GM23338 (cell line): ENCODE measurements around the gene SH3BP4. TPM values are rescaled to one million over a fixed set of nuclear protein-coding genes. Genes with fewer than 3 reads are reported as not detected.

ENCODE experiments used
- ATAC-seq: fragments of 200-7000 bp; cut with Tn5 transposase; 3 replicates; pipeline ENCODE4 v1.9.1; 2020
- DNase-seq: peaks from one replicate; pipeline ENCODE4 v3.0.0-alpha.2; 2015; ENCODE audit warnings: low spot score
- H2AFZ ChIP-seq: fragments of 200-600 bp; sonication (generic); 2 replicates; pipeline ENCODE4 v1.8.0; 2016; ENCODE audit warnings: antibody characterized with exemption, mild to moderate bottlenecking, moderate library complexity
- H3F3A ChIP-seq: fragments of 200-600 bp; sonication (generic); replicated peaks from 2 replicates; pipeline ENCODE4 v1.8.0; 2017; ENCODE audit warnings: antibody characterized with exemption, mixed run types, low read depth
- H3K27ac ChIP-seq: fragments of 200-600 bp; sonication (generic); 2 replicates; pipeline ENCODE4 v1.6.1; 2016; ENCODE audit warnings: low read depth
- H3K27me3 ChIP-seq: fragments of 200-600 bp; sonication (generic); 2 replicates; pipeline ENCODE4 v1.8.0; 2016; ENCODE audit warnings: mild to moderate bottlenecking, mixed run types, moderate library complexity; ENCODE audit not compliant: insufficient read depth
- H3K36me3 ChIP-seq: fragments of 200-600 bp; sonication (generic); 2 replicates; pipeline ENCODE4 v1.8.0; 2016; ENCODE audit warnings: mild to moderate bottlenecking; ENCODE audit not compliant: insufficient read depth
- H3K4me1 ChIP-seq: fragments of 200-600 bp; sonication (generic); 2 replicates; pipeline ENCODE4 v1.8.0; 2016; ENCODE audit warnings: mild to moderate bottlenecking, moderate library complexity; ENCODE audit not compliant: insufficient read depth
- H3K4me2 ChIP-seq: fragments of 200-600 bp; sonication (generic); 2 replicates; pipeline ENCODE4 v1.7.1; 2017; ENCODE audit warnings: mixed run types
- H3K4me3 ChIP-seq: fragments of 200-600 bp; sonication (generic); 2 replicates; pipeline ENCODE4 v1.6.1; 2016; ENCODE audit warnings: mixed run types
- H3K79me2 ChIP-seq: fragments of 200-600 bp; sonication (generic); replicated peaks from 2 replicates; pipeline ENCODE4 v1.8.0; 2017; ENCODE audit warnings: mild to moderate bottlenecking; ENCODE audit not compliant: insufficient read depth
- H3K9me2 ChIP-seq: fragments of 200-600 bp; sonication (generic); 2 replicates; pipeline ENCODE4 v1.8.0; 2017; ENCODE audit not compliant: insufficient read depth
- H4K20me1 ChIP-seq: fragments of 200-600 bp; sonication (generic); replicated peaks from 2 replicates; pipeline ENCODE4 v1.8.0; 2017; ENCODE audit warnings: mild to moderate bottlenecking; ENCODE audit not compliant: insufficient read depth
- H3K27ac Mint-ChIP-seq: 2 replicates; pipeline ENCODE4 v1.8.0; 2020; ENCODE audit warnings: inconsistent platforms, mild to moderate bottlenecking, moderate library complexity, mixed read lengths
- H3K27me3 Mint-ChIP-seq: 3 replicates; pipeline ENCODE4 v1.8.0; 2022; ENCODE audit warnings: low read depth, mild to moderate bottlenecking, moderate library complexity, mixed read lengths, inconsistent platforms; ENCODE audit not compliant: insufficient read depth, poor library complexity
- H3K36me3 Mint-ChIP-seq: 3 replicates; pipeline ENCODE4 v1.8.0; 2021; ENCODE audit warnings: low read depth, mild to moderate bottlenecking, inconsistent platforms, moderate library complexity, mixed read lengths
- H3K4me1 Mint-ChIP-seq: 3 replicates; pipeline ENCODE4 v1.8.0; 2020; ENCODE audit warnings: mild to moderate bottlenecking, inconsistent platforms, mixed read lengths
- H3K4me3 Mint-ChIP-seq: 3 replicates; pipeline ENCODE4 v1.8.0; 2021; ENCODE audit warnings: moderate library complexity, mild to moderate bottlenecking, inconsistent platforms, mixed read lengths
- H3K9me3 Mint-ChIP-seq: 3 replicates; pipeline ENCODE4 v1.8.0; 2020; ENCODE audit warnings: moderate library complexity, mild to moderate bottlenecking, inconsistent platforms, mixed read lengths
- CREB1 ChIP-seq: fragments of 250-450 bp; sonication (Bioruptor Pico); IDR thresholded peaks from 2 replicates; pipeline ENCODE4 v1.5.0; 2020; ENCODE audit warnings: low read depth, mild to moderate bottlenecking, moderate library complexity
- CTCF ChIP-seq, 2 experiments: fragments of 200-600 bp in 1 of 2; sonication (generic) in 1 of 2; conservative IDR thresholded peaks; 2 replicates each; pipeline versions ENCODE4 v1.5.1 to v1.6.1; 2016 to 2017; ENCODE audit warnings: antibody characterized with exemption in 2 of 2, low read depth in 2 of 2, mild to moderate bottlenecking in 2 of 2, moderate library complexity in 1 of 2
- ETS1 ChIP-seq: IDR thresholded peaks from 2 replicates; pipeline ENCODE4 v1.6.1; 2016; ENCODE audit warnings: antibody characterized with exemption
- EZH2 ChIP-seq: fragments of 200-600 bp; sonication (generic); IDR thresholded peaks from one replicate; pipeline ENCODE4 v1.8.0; 2017; ENCODE audit warnings: antibody characterized with exemption, mild to moderate bottlenecking, low read depth; ENCODE audit not compliant: unreplicated experiment
- EZH2phosphoT487 ChIP-seq: fragments of 200-600 bp; sonication (generic); IDR thresholded peaks from one replicate; pipeline ENCODE4 v1.8.1; 2018; ENCODE audit warnings: antibody characterized with exemption; ENCODE audit not compliant: unreplicated experiment
- NANOG ChIP-seq: IDR thresholded peaks from 2 replicates; pipeline ENCODE4 v1.6.1; 2016; ENCODE audit warnings: antibody characterized with exemption, borderline replicate concordance
- POLR2AphosphoS5 ChIP-seq: IDR thresholded peaks from 2 replicates; pipeline ENCODE4 v1.6.1; 2016; ENCODE audit warnings: antibody characterized with exemption, low read depth
- STAT1 ChIP-seq: IDR thresholded peaks from one replicate; pipeline ENCODE4 v1.6.1; 2016; ENCODE audit warnings: antibody characterized with exemption; ENCODE audit not compliant: unreplicated experiment
- ZNF331 ChIP-seq: fragments of 250-450 bp; sonication (Bioruptor Pico); IDR thresholded peaks from 2 replicates; pipeline ENCODE4 v1.5.0; 2020; ENCODE audit warnings: low read depth, mild to moderate bottlenecking, moderate library complexity
- ZNF462 ChIP-seq: fragments of 250-450 bp; sonication (Bioruptor Pico); IDR thresholded peaks from 2 replicates; pipeline ENCODE4 v1.5.0; 2020; ENCODE audit warnings: mild to moderate bottlenecking, moderate library complexity
- polyA plus RNA-seq: library from polyadenylated mRNA; unstranded; fragments of >200 nt; fragmentation: Nextera tagmentation; extraction: Ambion mirVana; gene quantifications from 2 replicates; pipeline ENCODE4 v1.2.1, GENCODE V29; 2016
- total RNA-seq: library from RNA; depleted of rRNA; stranded (reverse); fragments of >200 nt; shearing (Covaris generic); gene quantifications from 2 replicates; pipeline ENCODE4 v1.2.3, GENCODE V29; 2014
- TF ChIP-seq, protein P1 (sequence below): IDR thresholded peaks from one replicate; pipeline ENCODE4 v1.6.1; 2018; ENCODE audit warnings: antibody characterized with exemption; ENCODE audit not compliant: unreplicated experiment

SH3BP4 gene
- total and polyA plus RNA-seq, 2 experiments from 2014 or later = 15.6 to 50.9 TPM

GRCh38 chr2:235059161-235059560, 107.3 kb downstream of the SH3BP4 start (continued):
- TF ChIP-seq ZNF462 (CRISPR knock-in tag) (no peak), STAT1 (no peak), POLR2AphosphoS5 (no peak)
- TF ChIP-seq, protein P1, sequence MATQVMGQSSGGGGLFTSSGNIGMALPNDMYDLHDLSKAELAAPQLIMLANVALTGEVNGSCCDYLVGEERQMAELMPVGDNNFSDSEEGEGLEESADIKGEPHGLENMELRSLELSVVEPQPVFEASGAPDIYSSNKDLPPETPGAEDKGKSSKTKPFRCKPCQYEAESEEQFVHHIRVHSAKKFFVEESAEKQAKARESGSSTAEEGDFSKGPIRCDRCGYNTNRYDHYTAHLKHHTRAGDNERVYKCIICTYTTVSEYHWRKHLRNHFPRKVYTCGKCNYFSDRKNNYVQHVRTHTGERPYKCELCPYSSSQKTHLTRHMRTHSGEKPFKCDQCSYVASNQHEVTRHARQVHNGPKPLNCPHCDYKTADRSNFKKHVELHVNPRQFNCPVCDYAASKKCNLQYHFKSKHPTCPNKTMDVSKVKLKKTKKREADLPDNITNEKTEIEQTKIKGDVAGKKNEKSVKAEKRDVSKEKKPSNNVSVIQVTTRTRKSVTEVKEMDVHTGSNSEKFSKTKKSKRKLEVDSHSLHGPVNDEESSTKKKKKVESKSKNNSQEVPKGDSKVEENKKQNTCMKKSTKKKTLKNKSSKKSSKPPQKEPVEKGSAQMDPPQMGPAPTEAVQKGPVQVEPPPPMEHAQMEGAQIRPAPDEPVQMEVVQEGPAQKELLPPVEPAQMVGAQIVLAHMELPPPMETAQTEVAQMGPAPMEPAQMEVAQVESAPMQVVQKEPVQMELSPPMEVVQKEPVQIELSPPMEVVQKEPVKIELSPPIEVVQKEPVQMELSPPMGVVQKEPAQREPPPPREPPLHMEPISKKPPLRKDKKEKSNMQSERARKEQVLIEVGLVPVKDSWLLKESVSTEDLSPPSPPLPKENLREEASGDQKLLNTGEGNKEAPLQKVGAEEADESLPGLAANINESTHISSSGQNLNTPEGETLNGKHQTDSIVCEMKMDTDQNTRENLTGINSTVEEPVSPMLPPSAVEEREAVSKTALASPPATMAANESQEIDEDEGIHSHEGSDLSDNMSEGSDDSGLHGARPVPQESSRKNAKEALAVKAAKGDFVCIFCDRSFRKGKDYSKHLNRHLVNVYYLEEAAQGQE = no peak

DNA sequence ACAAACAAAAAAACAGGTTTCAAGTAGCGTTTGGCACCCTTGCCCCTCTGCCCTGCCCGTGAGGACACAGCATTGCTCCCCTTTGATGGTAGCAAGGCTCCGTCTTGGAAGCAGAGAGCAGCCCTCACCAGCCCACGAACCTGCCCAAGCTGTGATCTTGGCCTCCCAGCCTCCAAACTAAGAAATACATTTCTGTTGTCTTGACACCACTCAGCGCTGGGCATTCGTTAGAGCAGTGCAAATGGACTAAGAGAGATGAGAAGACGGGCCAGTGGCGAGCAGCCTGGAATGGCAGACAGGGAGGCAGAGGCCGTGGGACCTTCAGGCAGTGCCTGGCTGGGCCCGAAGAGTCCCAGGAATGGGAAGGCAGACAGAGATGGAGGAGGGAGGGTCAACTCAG, 109.8 kb downstream of the SH3BP4 start:
- Histone ChIP-seq H3K36me3 (no peaks in the 10 kb centered on the region), H3F3A (no peaks in the 10 kb centered on the region), H4K20me1 (no peaks in the 10 kb centered on the region), H3K79me2 (no peaks in the 10 kb centered on the region), H3K4me1 (no peaks in the 10 kb centered on the region; the same call in 1 of the 2 replicates), H3K27me3 (no peaks in the 10 kb centered on the region), H3K27ac (no peak overlapping the region), H3K9me2 (no peaks in the 10 kb centered on the region), H3K4me2 (no peak overlapping the region), H3K4me3 (no peak overlapping the region), H2AFZ (no peak overlapping the region)
- ATAC-seq (no peak), DNase-seq (no peak)
- Mint-ChIP-seq H3K27me3 (peaks cover 8% of the 10 kb centered on the region), H3K27ac (no peak overlapping the region), H3K36me3 (no peaks in the 10 kb centered on the region), H3K4me1 (peaks cover 10% of the 10 kb centered on the region), H3K4me3 (no peak overlapping the region), H3K9me3 (no peaks in the 10 kb centered on the region)
- TF ChIP-seq ETS1 = no peak
- TF ChIP-seq STAT1 = no peak
- no peak for TF ChIP-seq EZH2
- no peak for TF ChIP-seq EZH2phosphoT487
- no peak for TF ChIP-seq CTCF (conservative IDR thresholded peaks at IDR 0.05; ENCODE audit: low read depth in 2 of 2)
- no peak for TF ChIP-seq NANOG
- TF ChIP-seq ZNF331 (CRISPR knock-in tag) = no peak
- TF ChIP-seq CREB1 (CRISPR knock-in tag) = no peak
